BJ (cell line): ENCODE data around the gene PRRG3. TPM values are rescaled to one million over a fixed set of nuclear protein-coding genes. Genes with fewer than 3 reads are reported as not detected.

Source experiments
- CTCF ChIA-PET: fragments of 350-600 bp; formaldehyde crosslinking; extraction: SDS; loops from one replicate; lab custom pipeline; 2021; ENCODE audit warnings: antibody characterized with exemption, inconsistent platforms; lab: Yijun Ruan, JAX
- POLR2A ChIA-PET: fragments of 300-600 bp; sonication (Branson Sonifier 250); formaldehyde crosslinking; extraction: SDS; loops from one replicate; lab custom pipeline; 2021; ENCODE audit warnings: antibody characterized with exemption; lab: Charles Lee
- DNase-seq: peaks from one replicate; pipeline ENCODE4 v3.0.0-alpha.2; 2011; ENCODE audit warnings: low read depth
- H3K27me3 ChIP-seq: 2 replicates; pipeline ENCODE4 v1.6.0; 2011; ENCODE audit warnings: low read length; ENCODE audit not compliant: control insufficient read depth, insufficient read depth
- H3K36me3 ChIP-seq: 2 replicates; pipeline ENCODE4 v1.5.1; 2011; ENCODE audit warnings: low read length; ENCODE audit not compliant: control insufficient read depth, insufficient read depth
- H3K4me3 ChIP-seq: 2 replicates; pipeline ENCODE4 v1.5.1; 2011; ENCODE audit warnings: low read depth, mild to moderate bottlenecking, control low read depth, low read length
- polyA plus RNA-seq: library from polyadenylated mRNA; depleted of rRNA; stranded (reverse); fragments of >200 nt; gene quantifications from 2 replicates; pipeline ENCODE4 v1.2.3, GENCODE V29; 2011
- TF ChIP-seq, protein P1 (sequence below): IDR thresholded peaks from 2 replicates; pipeline ENCODE4 v1.5.1; 2011; ENCODE audit warnings: low read depth, mild to moderate bottlenecking, control low read depth, inconsistent platforms, low read length, moderate library complexity; ENCODE audit not compliant: insufficient read depth

PRRG3 gene
- polyA plus RNA-seq, 1 experiment, result not detected

GRCh38 chrX:151713849-151714248, 18.6 kb downstream of the PRRG3 start:
- POLR2A ChIA-PET, result no interaction called here
- CTCF ChIA-PET, result interaction anchor here (1.2 kb wide), 2 partner anchors 919 to 926 kb away, joined by 3 read pairs; no protein-coding TSS in a partner anchor
- Histone ChIP-seq H3K27me3 (no peaks in the 10 kb centered on the region), H3K4me3 (no peak overlapping the region), H3K36me3 (no peaks in the 10 kb centered on the region)
- TF ChIP-seq, protein P1, sequence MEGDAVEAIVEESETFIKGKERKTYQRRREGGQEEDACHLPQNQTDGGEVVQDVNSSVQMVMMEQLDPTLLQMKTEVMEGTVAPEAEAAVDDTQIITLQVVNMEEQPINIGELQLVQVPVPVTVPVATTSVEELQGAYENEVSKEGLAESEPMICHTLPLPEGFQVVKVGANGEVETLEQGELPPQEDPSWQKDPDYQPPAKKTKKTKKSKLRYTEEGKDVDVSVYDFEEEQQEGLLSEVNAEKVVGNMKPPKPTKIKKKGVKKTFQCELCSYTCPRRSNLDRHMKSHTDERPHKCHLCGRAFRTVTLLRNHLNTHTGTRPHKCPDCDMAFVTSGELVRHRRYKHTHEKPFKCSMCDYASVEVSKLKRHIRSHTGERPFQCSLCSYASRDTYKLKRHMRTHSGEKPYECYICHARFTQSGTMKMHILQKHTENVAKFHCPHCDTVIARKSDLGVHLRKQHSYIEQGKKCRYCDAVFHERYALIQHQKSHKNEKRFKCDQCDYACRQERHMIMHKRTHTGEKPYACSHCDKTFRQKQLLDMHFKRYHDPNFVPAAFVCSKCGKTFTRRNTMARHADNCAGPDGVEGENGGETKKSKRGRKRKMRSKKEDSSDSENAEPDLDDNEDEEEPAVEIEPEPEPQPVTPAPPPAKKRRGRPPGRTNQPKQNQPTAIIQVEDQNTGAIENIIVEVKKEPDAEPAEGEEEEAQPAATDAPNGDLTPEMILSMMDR, result peak; percentile 45
- DNase-seq, result no peak

DNA sequence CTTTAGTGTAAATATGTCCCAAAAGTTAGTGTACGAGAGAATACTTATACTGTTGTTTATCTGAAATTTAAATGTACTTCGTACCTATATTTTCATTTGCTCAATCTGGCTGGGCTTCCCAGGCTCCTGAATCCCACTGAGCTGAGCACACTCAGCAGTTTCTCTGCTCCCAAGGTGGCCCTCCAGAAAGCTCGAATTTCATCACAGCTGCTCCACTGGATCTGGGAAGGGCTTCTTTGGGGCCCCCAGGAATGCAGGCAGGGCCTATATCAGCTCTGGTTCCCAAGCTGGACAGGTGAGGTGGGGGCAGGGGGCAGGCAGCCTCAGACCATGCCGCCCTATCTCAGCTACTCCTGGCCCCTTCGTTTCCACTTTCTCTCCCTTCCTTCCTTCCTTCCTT, 19.1 kb downstream of the PRRG3 start:
- Histone ChIP-seq H3K36me3 (no peaks in the 10 kb centered on the region), H3K27me3 (no peaks in the 10 kb centered on the region), H3K4me3 (no peak overlapping the region)
- no peak for DNase-seq
- TF ChIP-seq, protein P1, result no peak
- ChIA-PET POLR2A (no interaction called here), CTCF (interaction anchor here (1.2 kb wide), 1 partner anchor 919 kb away, joined by 3 read pairs; no protein-coding TSS in a partner anchor)

GRCh38 chrX:151715752-151716151, 20.5 kb downstream of the PRRG3 start, which contains the start of gene FATE1:
FATE1 (plus strand) TSS chrX:151716035; CDS start chrX:151716120, 85 bp downstream.
- POLR2A ChIA-PET, result no interaction called here
- TF ChIP-seq, protein P1, result no peak
- Histone ChIP-seq H3K4me3 (no peak within 1 kb of the TSS), H3K36me3 (no peaks in the 10 kb centered on the region), H3K27me3 (no peaks in the 10 kb centered on the region)
- no peak for DNase-seq
- CTCF ChIA-PET, result no interaction called here

DNA sequence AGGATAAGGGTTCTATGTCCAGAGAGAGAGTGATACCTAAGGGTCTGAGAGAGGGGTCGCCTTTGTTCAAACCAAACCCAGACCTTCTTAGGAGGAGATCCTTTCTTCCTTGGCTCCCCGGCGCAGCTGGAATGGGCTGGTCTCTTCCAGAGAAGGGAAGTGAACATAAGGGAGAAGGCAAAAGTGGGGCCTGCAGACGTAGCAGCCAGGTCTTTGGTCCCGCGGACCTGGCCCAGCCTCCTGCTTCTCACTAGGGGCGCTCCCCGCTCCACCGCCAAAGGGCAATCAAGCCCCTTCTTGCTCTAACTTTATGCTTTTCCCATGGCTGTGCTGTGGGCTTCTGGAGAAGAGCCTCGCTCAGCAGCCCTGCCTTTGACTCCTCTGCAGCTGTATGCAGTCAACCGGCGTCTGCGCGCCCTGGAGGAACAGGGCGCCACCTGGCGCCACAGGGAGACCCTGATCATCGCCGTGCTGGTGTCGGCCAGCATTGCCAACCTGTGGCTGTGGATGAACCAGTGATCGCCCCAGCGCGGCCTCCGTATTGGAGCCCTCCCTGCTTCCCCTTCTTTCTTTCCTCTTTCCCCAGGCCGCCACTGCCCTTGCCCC, 27.1 kb downstream of the PRRG3 start:
- Histone ChIP-seq H3K4me3 (no peak overlapping the region), H3K27me3 (no peaks in the 10 kb centered on the region), H3K36me3 (no peaks in the 10 kb centered on the region)
- TF ChIP-seq, protein P1, result peak; percentile 38; the same call in 1 of the 2 replicates
- ChIA-PET POLR2A (no interaction called here), CTCF (no interaction called here)
- no peak for DNase-seq

GRCh38 chrX:151723156-151723760, 28.0 kb downstream of the PRRG3 start:
- CTCF ChIA-PET, result no interaction called here
- TF ChIP-seq, protein P1, result no peak

More at GRCh38 chrX:151723156-151723760, 28.0 kb downstream of the PRRG3 start:
- H3K36me3 ChIP-seq, result no peaks in the 10 kb centered on the region
- no peak overlapping the region for H3K4me3 ChIP-seq
- no peaks in the 10 kb centered on the region for H3K27me3 ChIP-seq
- POLR2A ChIA-PET, result no interaction called here
- no peak for DNase-seq
